ENCODE results near the gene U2SURP. TPM values are rescaled to one million over a fixed set of nuclear protein-coding genes. Genes with fewer than 3 reads are reported as not detected.
"Not testable (repeated sequence)": the region's sequence is repeated elsewhere in the genome, so short reads cannot be mapped to it uniquely, and the experiment has no call there.

U2SURP gene
- total and polyA plus RNA-seq, 2 donors (not counting 1 experiment from before 2014, with no cell fraction given), result 15.1 to 138 TPM

GRCh38 chr3:143071776-143072175 lies 70.4 kb downstream of the U2SURP start:
- no peak for DNase-seq

GRCh38 chr3:143072298-143073020 lies 71.1 kb downstream of the U2SURP start:
- H3K4me1 Mint-ChIP-seq; POLR2A ChIA-PET; H3K27me3 Mint-ChIP-seq; H3K4me2 ChIP-seq (replicated peaks; ENCODE audit: low read depth, low read length, poor library complexity, severe bottlenecking); DNase-seq; H3K9me3 Mint-ChIP-seq (ENCODE audit: insufficient read depth); H3K27ac ChIP-seq (ENCODE audit: low read length in 2 of 2); H2AFZ ChIP-seq (ENCODE audit: insufficient read depth, low read depth, low read length, poor library complexity, severe bottlenecking); H3K36me3 ChIP-seq (replicated peaks in 1 of 2; ENCODE audit: control extremely low read depth in 1 of 2, control insufficient read depth in 1 of 2, extremely low read depth in 1 of 2, insufficient read depth in 2 of 2, low read length in 1 of 2); ATAC-seq (ENCODE audit: low read depth); H3K4me3 Mint-ChIP-seq; CTCF ChIA-PET; H3K27me3 ChIP-seq (replicated peaks in 1 of 4; ENCODE audit: control extremely low read depth in 1 of 4, control insufficient read depth in 3 of 4, insufficient read depth in 4 of 4, low read length in 3 of 4); H3K4me1 ChIP-seq (ENCODE audit: control insufficient read depth in 2 of 2, insufficient read depth in 2 of 2, low read length in 2 of 2); H3K9me3 ChIP-seq (ENCODE audit: control extremely low read depth in 1 of 3, control insufficient read depth in 2 of 3, insufficient read depth in 1 of 3, low read length in 2 of 3); H3K27ac Mint-ChIP-seq; H4K20me1 ChIP-seq (ENCODE audit: control insufficient read depth, insufficient read depth, low read length, poor library complexity, severe bottlenecking); H3K9ac ChIP-seq (ENCODE audit: low read length); intact Hi-C loops (cut with micrococcal nuclease); H3K79me2 ChIP-seq (ENCODE audit: control insufficient read depth, insufficient read depth, low read length); H3K4me3 ChIP-seq (ENCODE audit: control extremely low read depth in 1 of 5, extremely low read depth in 1 of 5, insufficient read depth in 1 of 5, low read depth in 2 of 5, low read length in 4 of 5): not testable (repeated sequence)
- WGBS (ENCODE audit: insufficient coverage), result 99% methylated on average over 6 of the region's 12 CpGs

More at GRCh38 chr3:143071776-143072175, 70.4 kb downstream of the U2SURP start:
- H2AFZ ChIP-seq (ENCODE audit: insufficient read depth, low read depth, low read length, poor library complexity, severe bottlenecking), result no peak overlapping the region
- H3K4me3 Mint-ChIP-seq, result no peak overlapping the region
- H3K79me2 ChIP-seq (ENCODE audit: control insufficient read depth, insufficient read depth, low read length), result no peaks in the 10 kb centered on the region
- no peaks in the 10 kb centered on the region for H3K4me1 Mint-ChIP-seq
- H3K36me3 ChIP-seq (replicated peaks in 1 of 2; ENCODE audit: control extremely low read depth in 1 of 2, control insufficient read depth in 1 of 2, extremely low read depth in 1 of 2, insufficient read depth in 2 of 2, low read length in 1 of 2), result no peaks in the 10 kb centered on the region
- H3K9ac ChIP-seq (ENCODE audit: low read length), result no peak overlapping the region
- no peaks in the 10 kb centered on the region for H4K20me1 ChIP-seq (ENCODE audit: control insufficient read depth, insufficient read depth, low read length, poor library complexity, severe bottlenecking)
- no peaks in the 10 kb centered on the region for H3K9me3 Mint-ChIP-seq (ENCODE audit: insufficient read depth)
- no peak overlapping the region for H3K27ac ChIP-seq (ENCODE audit: low read length in 2 of 2)
- WGBS (ENCODE audit: insufficient coverage), result 99% methylated on average over 6 of the region's 6 CpGs
- H3K4me3 ChIP-seq (ENCODE audit: control extremely low read depth in 1 of 5, extremely low read depth in 1 of 5, insufficient read depth in 1 of 5, low read depth in 2 of 5, low read length in 4 of 5), result no peak overlapping the region
- intact Hi-C loops (cut with micrococcal nuclease), result no loop called here
- H3K27me3 Mint-ChIP-seq, result no peaks in the 10 kb centered on the region
- ChIA-PET CTCF (no interaction called here), POLR2A (no interaction called here)
- no peaks in the 10 kb centered on the region for H3K4me1 ChIP-seq (ENCODE audit: control insufficient read depth in 2 of 2, insufficient read depth in 2 of 2, low read length in 2 of 2)
- H3K27me3 ChIP-seq (replicated peaks in 1 of 4; ENCODE audit: control extremely low read depth in 1 of 4, control insufficient read depth in 3 of 4, insufficient read depth in 4 of 4, low read length in 3 of 4), result no peaks in the 10 kb centered on the region
- no peaks in the 10 kb centered on the region for H3K9me3 ChIP-seq (ENCODE audit: control extremely low read depth in 1 of 3, control insufficient read depth in 2 of 3, insufficient read depth in 1 of 3, low read length in 2 of 3)
- TF ChIP-seq CTCF (IDR thresholded peaks at IDR 0.05), result no peak
- no peak for ATAC-seq (ENCODE audit: low read depth)
- H3K27ac Mint-ChIP-seq, result no peak overlapping the region
- H3K4me2 ChIP-seq (replicated peaks; ENCODE audit: low read depth, low read length, poor library complexity, severe bottlenecking), result no peak overlapping the region

- CTCF ChIA-PET; H3K79me2 ChIP-seq (ENCODE audit: control insufficient read depth, insufficient read depth, low read length); intact Hi-C loops (cut with micrococcal nuclease); H3K27ac Mint-ChIP-seq; H3K4me1 Mint-ChIP-seq; POLR2A ChIA-PET; H2AFZ ChIP-seq (ENCODE audit: insufficient read depth, low read depth, low read length, poor library complexity, severe bottlenecking); H3K27ac ChIP-seq (ENCODE audit: low read length in 2 of 2); ATAC-seq (ENCODE audit: low read depth); H4K20me1 ChIP-seq (ENCODE audit: control insufficient read depth, insufficient read depth, low read length, poor library complexity, severe bottlenecking); H3K4me2 ChIP-seq (replicated peaks; ENCODE audit: low read depth, low read length, poor library complexity, severe bottlenecking); H3K27me3 Mint-ChIP-seq; H3K4me3 Mint-ChIP-seq; H3K4me3 ChIP-seq (ENCODE audit: control extremely low read depth in 1 of 5, extremely low read depth in 1 of 5, insufficient read depth in 1 of 5, low read depth in 2 of 5, low read length in 4 of 5); H3K9me3 ChIP-seq (ENCODE audit: control extremely low read depth in 1 of 3, control insufficient read depth in 2 of 3, insufficient read depth in 1 of 3, low read length in 2 of 3); H3K9me3 Mint-ChIP-seq (ENCODE audit: insufficient read depth); H3K36me3 ChIP-seq (replicated peaks in 1 of 2; ENCODE audit: control extremely low read depth in 1 of 2, control insufficient read depth in 1 of 2, extremely low read depth in 1 of 2, insufficient read depth in 2 of 2, low read length in 1 of 2); H3K27me3 ChIP-seq (replicated peaks in 1 of 4; ENCODE audit: control extremely low read depth in 1 of 4, control insufficient read depth in 3 of 4, insufficient read depth in 4 of 4, low read length in 3 of 4); DNase-seq; H3K4me1 ChIP-seq (ENCODE audit: control insufficient read depth in 2 of 2, insufficient read depth in 2 of 2, low read length in 2 of 2); H3K9ac ChIP-seq (ENCODE audit: low read length): not testable (repeated sequence)
- WGBS (ENCODE audit: insufficient coverage), result 80% methylated on average over 6 of the region's 15 CpGs
Observed at GRCh38 chr3:143073541-143073940, 72.2 kb downstream of the U2SURP start.
